IMR-90 (cell line): ENCODE results near the gene ZBTB44. TPM values are rescaled to one million over a fixed set of nuclear protein-coding genes. Genes with fewer than 3 reads are reported as not detected.

Experiments
- ATAC-seq: fragments of 200-7000 bp; cut with Tn5 transposase; 2 replicates; pipeline ENCODE4 v1.9.1; 2020; ENCODE audit warnings: low read depth, mild to moderate bottlenecking, moderate library complexity
- BruUV-seq: library from RNA; stranded (reverse); fragments of 400-500 nt; replicated peaks from 2 replicates; lab custom pipeline; 2021; lab: Mats Ljungman, UMichigan
- CTCF ChIA-PET: fragments of 300-600 bp; formaldehyde crosslinking; extraction: SDS; loops from one replicate; lab custom pipeline; 2021; ENCODE audit warnings: antibody characterized with exemption; lab: Yijun Ruan, JAX
- POLR2A ChIA-PET: fragments of 300-600 bp; sonication (Branson Sonifier 250); formaldehyde crosslinking; loops from one replicate; lab custom pipeline; 2022; ENCODE audit warnings: antibody characterized with exemption; ENCODE audit not compliant: unreplicated experiment; lab: Charles Lee
- DNase-seq: peaks from one replicate; pipeline ENCODE4 v3.0.0; 2013
- H2AFZ ChIP-seq: replicated peaks from 2 replicates; pipeline ENCODE3; 2013; ENCODE audit warnings: low read length, mild to moderate bottlenecking; ENCODE audit not compliant: poor library complexity
- H2AK5ac ChIP-seq: 2 replicates; pipeline ENCODE4 v1.6.1; 2013; ENCODE audit warnings: low read depth, low read length, inconsistent platforms
- H2AK9ac ChIP-seq: replicated peaks from 2 replicates; pipeline ENCODE3; 2013; ENCODE audit warnings: mild to moderate bottlenecking, low read depth, low read length, moderate library complexity; ENCODE audit not compliant: poor library complexity
- H2BK120ac ChIP-seq: 2 replicates; pipeline ENCODE4 v1.6.1; 2013; ENCODE audit warnings: low read depth, low read length, inconsistent platforms
- H2BK15ac ChIP-seq: 3 replicates; pipeline ENCODE4 v1.6.1; 2013; ENCODE audit warnings: low read depth, low read length, inconsistent platforms
- H2BK20ac ChIP-seq: 2 replicates; pipeline ENCODE4 v1.6.1; 2013; ENCODE audit warnings: low read depth, mild to moderate bottlenecking, inconsistent platforms, low read length, moderate library complexity
- H2BK5ac ChIP-seq: 2 replicates; pipeline ENCODE4 v1.6.1; 2013; ENCODE audit warnings: mild to moderate bottlenecking, low read depth, low read length, inconsistent platforms; ENCODE audit not compliant: poor library complexity, severe bottlenecking
- H3K14ac ChIP-seq: replicated peaks from 2 replicates; pipeline ENCODE4 v1.6.1; 2013; ENCODE audit warnings: low read depth, low read length, inconsistent platforms
- H3K18ac ChIP-seq: 2 replicates; pipeline ENCODE4 v1.6.1; 2013; ENCODE audit warnings: low read depth, low read length, control low read depth
- H3K23ac ChIP-seq: 2 replicates; pipeline ENCODE4 v1.6.1; 2013; ENCODE audit warnings: low read depth, low read length, inconsistent platforms
- H3K27ac ChIP-seq: 2 replicates; pipeline ENCODE4 v1.5.1; 2013; ENCODE audit warnings: mild to moderate bottlenecking, control low read depth, low read length; ENCODE audit not compliant: insufficient read depth
- H3K27me3 ChIP-seq: 2 replicates; pipeline ENCODE4 v1.6.1; 2013; ENCODE audit warnings: low read length; ENCODE audit not compliant: control insufficient read depth, insufficient read depth
- H3K36me3 ChIP-seq: 2 replicates; pipeline ENCODE4 v1.6.1; 2013; ENCODE audit warnings: low read length, mixed read lengths; ENCODE audit not compliant: control insufficient read depth, insufficient read depth
- H3K4ac ChIP-seq: 2 replicates; pipeline ENCODE4 v1.6.1; 2013; ENCODE audit warnings: low read depth, low read length, inconsistent platforms
- H3K4me1 ChIP-seq: 2 replicates; pipeline ENCODE4 v1.6.1; 2013; ENCODE audit warnings: low read length, mixed read lengths; ENCODE audit not compliant: control insufficient read depth, insufficient read depth
- H3K4me2 ChIP-seq: 2 replicates; pipeline ENCODE4 v1.6.1; 2013; ENCODE audit warnings: low read depth, mild to moderate bottlenecking, control low read depth, low read length, moderate library complexity
- H3K4me3 ChIP-seq: 2 replicates; pipeline ENCODE4 v1.5.1; 2013; ENCODE audit warnings: low read depth, mild to moderate bottlenecking, control low read depth, low read length, moderate library complexity; ENCODE audit not compliant: insufficient read depth
- H3K56ac ChIP-seq: 2 replicates; pipeline ENCODE4 v1.6.1; 2013; ENCODE audit warnings: low read length, inconsistent platforms; ENCODE audit not compliant: insufficient read depth; ENCODE audit errors: extremely low read depth
- H3K79me1 ChIP-seq, 2 experiments: 2 replicates each; pipeline ENCODE4 v1.6.1; 2013; ENCODE audit warnings: low read length in 2 of 2, inconsistent platforms in 1 of 2, low read depth in 1 of 2
- H3K9ac ChIP-seq: 2 replicates; pipeline ENCODE4 v1.6.1; 2013; ENCODE audit warnings: low read depth, low read length, control low read depth
- H3K9me1 ChIP-seq: 2 replicates; pipeline ENCODE4 v1.6.1; 2013; ENCODE audit warnings: low read length, inconsistent platforms; ENCODE audit not compliant: insufficient read depth
- H3K9me3 ChIP-seq: 2 replicates; pipeline ENCODE4 v1.6.1; 2013; ENCODE audit warnings: low read length; ENCODE audit not compliant: control insufficient read depth, insufficient read depth
- H4K20me1 ChIP-seq: 2 replicates; pipeline ENCODE4 v1.6.1; 2013; ENCODE audit warnings: low read length, inconsistent platforms; ENCODE audit not compliant: insufficient read depth
- H4K5ac ChIP-seq: 2 replicates; pipeline ENCODE4 v1.6.1; 2013; ENCODE audit warnings: mild to moderate bottlenecking, low read depth, low read length, control low read depth
- H4K8ac ChIP-seq, 2 experiments: 2 replicates each; pipeline ENCODE4 v1.6.1; 2013; ENCODE audit warnings: low read depth in 2 of 2, low read length in 2 of 2, control low read depth in 1 of 2, inconsistent platforms in 1 of 2
- H4K91ac ChIP-seq: 2 replicates; pipeline ENCODE4 v1.6.1; 2013; ENCODE audit warnings: low read depth, low read length, inconsistent platforms; ENCODE audit not compliant: insufficient read depth
- CHD1 ChIP-seq: IDR thresholded peaks from 2 replicates; pipeline ENCODE4 v1.6.1; 2012; ENCODE audit warnings: low read depth, low read length, improper control_type of control experiment
- WGBS, 2 experiments: methylation state at CpG; one replicate each; pipeline versions ENCODE4 v1.1.5 to v1.1.7; 2013; ENCODE audit warnings: missing lambda C conversion rate in 2 of 2; ENCODE audit not compliant: insufficient read length in 1 of 2; ENCODE audit errors: extremely low coverage in 2 of 2; 5-methylcytosine and 5-hydroxymethylcytosine counted together
- dilution Hi-C: fragments of 300-500 bp; cut with HindIII; formaldehyde crosslinking; loops from one replicate; pipeline ENCODE4 v1.14.3; 2018; ENCODE audit warnings: low sequenced_read_pairs; ENCODE audit not compliant: unreplicated experiment
- in situ Hi-C: fragments of 300-500 bp; cut with MboI; formaldehyde crosslinking; loops from 3 replicates; pipeline ENCODE4 v1.14.3; 2019; ENCODE audit warnings: low sequenced_read_pairs, inconsistent platforms, mixed read lengths
- intact Hi-C: fragments of 100-400 bp; cut with micrococcal nuclease; formaldehyde crosslinking; loops from 2 replicates; pipeline ENCODE4 v1.10.0; 2022
- polyA plus RNA-seq, 3 experiments: library from polyadenylated mRNA; depleted of rRNA; stranded (reverse); fragments of >200 nt; gene quantifications; 2 replicates each; pipeline ENCODE4 v1.2.3, GENCODE V29; 2012; ENCODE audit warnings: low replicate concordance in 1 of 3
- total RNA-seq: library from RNA; depleted of rRNA; stranded (reverse); fragments of >200 nt; gene quantifications from 2 replicates; pipeline ENCODE4 v1.2.3, GENCODE V29; 2012

Gene ZBTB44
- total and polyA plus RNA-seq, 2 of the 4 experiments (the other 2 are of a cell fraction) = 6.9 to 23.3 TPM

DNA sequence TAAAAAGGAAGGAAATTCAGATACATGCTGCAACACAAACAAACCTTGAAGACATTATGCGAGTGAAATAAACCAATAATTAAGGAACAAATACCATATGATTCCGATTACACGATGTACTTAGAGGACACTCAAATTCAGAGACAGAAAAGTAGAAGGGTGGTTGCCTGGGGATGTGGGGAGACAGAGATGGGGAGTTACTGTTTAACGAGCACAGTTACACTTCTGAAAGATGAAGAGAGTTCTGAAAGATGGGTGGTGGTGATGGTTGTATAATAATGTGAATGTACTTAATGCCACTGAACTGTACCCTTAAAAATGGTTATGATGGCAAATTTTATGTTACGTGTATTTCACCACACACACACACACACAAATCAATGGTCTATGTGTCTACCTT is 14.7 kb downstream of the ZBTB44 start:
- POLR2A ChIA-PET = no interaction called here
- Histone ChIP-seq H2BK15ac (no peak overlapping the region), H2BK5ac (no peak overlapping the region), H3K56ac (no peak overlapping the region), H3K9ac (no peak overlapping the region), H3K14ac (no peak overlapping the region), H3K4me2 (no peak overlapping the region), H4K91ac (no peak overlapping the region), H3K4me1 (no peaks in the 10 kb centered on the region), H3K27ac (no peak overlapping the region), H2AFZ (no peak overlapping the region), H2AK9ac (no peak overlapping the region), H4K8ac (no peak overlapping the region), H3K23ac (no peak overlapping the region), H4K5ac (no peak overlapping the region), H3K36me3 (peaks cover 4% of the 10 kb centered on the region), H2BK20ac (no peak overlapping the region), H3K18ac (no peak overlapping the region), H3K27me3 (no peaks in the 10 kb centered on the region), H3K9me1 (no peaks in the 10 kb centered on the region), H2BK120ac (no peak overlapping the region), H3K9me3 (no peaks in the 10 kb centered on the region), H3K79me1 (peaks cover 10 to 19% of the 10 kb centered on the region in 2 experiments), H4K20me1 (no peaks in the 10 kb centered on the region), H3K4me3 (no peak overlapping the region), H2AK5ac (no peak overlapping the region), H3K4ac (no peak overlapping the region)
- no peak for TF ChIP-seq CHD1
- BruUV-seq = no TSS peak
- intact Hi-C loops (loop anchor here (5.0 kb wide), 1 partner anchor 73 kb away; no protein-coding TSS in a partner anchor), in situ Hi-C loops (no loop called here), dilution Hi-C loops (no loop called here)
- no peak for ATAC-seq
- no CpG with 5 or more reads among the region's 5 CpGs for WGBS, 2 experiments
- DNase-seq = no peak
- CTCF ChIA-PET = no interaction called here
